Activated CD4-positive, alpha-beta T cell treated with anti-CD3 and anti-CD28 coated beads, Interleukin-2, amount 10 ng/mL, durations not matched to agents 7 days and 5 days (primary cell): ENCODE measurements around the gene LARGE2. TPM values are rescaled to one million over a fixed set of nuclear protein-coding genes. Genes with fewer than 3 reads are reported as not detected.
"Not testable (repeated sequence)": the region's sequence is repeated elsewhere in the genome, so short reads cannot be mapped to it uniquely, and the experiment has no call there.

ENCODE experiments used
- CTCF ChIA-PET: fragments of 350-600 bp; sonication (Branson Sonifier 250); formaldehyde crosslinking; loops from one replicate; lab custom pipeline; 2021; ENCODE audit warnings: antibody characterized with exemption; lab: Charles Lee
- POLR2A ChIA-PET: fragments of 350-600 bp; sonication (Branson Sonifier 250); formaldehyde crosslinking; loops from one replicate; lab custom pipeline; 2021; ENCODE audit warnings: antibody characterized with exemption; lab: Charles Lee
- DNase-seq: peaks from one replicate; pipeline ENCODE4 v3.0.0-alpha.2; 2020
- H3K27ac Mint-ChIP-seq: one replicate; pipeline ENCODE4 v1.8.0; 2021; ENCODE audit warnings: mild to moderate bottlenecking, moderate library complexity, mixed read lengths
- H3K27me3 Mint-ChIP-seq: one replicate; pipeline ENCODE4 v1.8.0; 2021; ENCODE audit warnings: mixed read lengths
- H3K36me3 Mint-ChIP-seq: one replicate; pipeline ENCODE4 v1.8.0; 2021; ENCODE audit warnings: low read depth, mixed read lengths
- H3K4me1 Mint-ChIP-seq: one replicate; pipeline ENCODE4 v1.8.0; 2021; ENCODE audit warnings: mixed read lengths
- H3K4me3 Mint-ChIP-seq: one replicate; pipeline ENCODE4 v1.8.0; 2021; ENCODE audit warnings: mild to moderate bottlenecking, moderate library complexity, mixed read lengths
- H3K9me3 Mint-ChIP-seq: one replicate; pipeline ENCODE4 v1.8.0; 2021; ENCODE audit warnings: mixed read lengths
- total RNA-seq, 2 experiments: library from RNA; stranded (reverse); gene quantifications; one replicate each; pipeline ENCODE4 v1.2.3, GENCODE V29; 2021

The LARGE2 gene
- total RNA-seq, 2 experiments from 2014 or later = 0.40 to 0.44 TPM

GRCh38 chr11:45899448-45900174, 22.8 kb upstream of the LARGE2 start:
- H3K4me1 Mint-ChIP-seq = peaks cover 7% of the 10 kb centered on the region

DNA sequence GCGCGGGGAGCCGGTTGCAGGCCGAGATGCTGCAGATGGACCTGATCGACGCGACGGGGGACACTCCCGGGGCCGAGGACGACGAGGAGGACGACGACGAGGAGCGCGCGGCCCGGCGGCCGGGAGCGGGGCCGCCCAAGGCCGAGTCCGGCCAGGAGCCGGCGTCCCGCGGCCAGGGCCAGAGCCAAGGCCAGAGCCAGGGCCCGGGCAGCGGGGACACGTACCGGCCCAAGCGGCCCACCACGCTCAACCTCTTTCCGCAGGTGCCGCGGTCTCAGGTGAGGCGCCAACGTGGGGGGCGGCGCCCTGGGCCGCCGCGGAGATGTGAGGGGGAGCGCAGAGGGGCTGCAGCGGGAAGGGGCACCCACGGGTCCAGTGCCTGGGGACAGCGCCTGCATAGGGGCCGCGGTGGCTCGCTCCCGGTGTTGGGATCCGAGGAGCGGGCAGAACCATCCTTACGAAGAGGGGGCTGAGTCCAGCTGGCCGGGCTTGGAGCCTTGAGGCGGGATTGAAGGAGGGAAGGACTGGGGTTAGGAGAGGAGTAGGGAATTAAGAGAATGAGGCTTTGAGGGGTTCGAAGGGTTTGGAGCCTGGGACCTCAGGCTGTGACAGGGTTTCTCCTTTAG, 22.2 kb upstream of the LARGE2 start:
- POLR2A ChIA-PET, H3K9me3 Mint-ChIP-seq, DNase-seq, H3K36me3 Mint-ChIP-seq, H3K4me1 Mint-ChIP-seq: not testable (repeated sequence)
- peak overlapping the region; percentile 49 for H3K4me3 Mint-ChIP-seq
- H3K27me3 Mint-ChIP-seq = peaks cover 30% of the 10 kb centered on the region
- H3K27ac Mint-ChIP-seq = peak overlapping the region; percentile 26
- CTCF ChIA-PET = interaction anchor here (1.2 kb wide), 1 partner anchor 13 kb away, joined by 3 read pairs; no protein-coding TSS in a partner anchor

More at GRCh38 chr11:45899448-45900174, 22.8 kb upstream of the LARGE2 start:
- peak; percentile 69 for DNase-seq
- no peak overlapping the region for H3K27ac Mint-ChIP-seq
- H3K27me3 Mint-ChIP-seq = peaks cover 33% of the 10 kb centered on the region
- H3K4me3 Mint-ChIP-seq = peak overlapping the region; percentile 45
- ChIA-PET CTCF (interaction anchor here (0.7 to 1.1 kb wide), 3 partner anchors 37 to 217 kb away, joined by 3 read pairs; no protein-coding TSS in a partner anchor), POLR2A (no interaction called here)
- no peaks in the 10 kb centered on the region for H3K9me3 Mint-ChIP-seq
- no peaks in the 10 kb centered on the region for H3K36me3 Mint-ChIP-seq

- POLR2A ChIA-PET = no interaction called here
- peak overlapping the region; percentile 49 for H3K4me3 Mint-ChIP-seq
- no peaks in the 10 kb centered on the region for H3K9me3 Mint-ChIP-seq
- CTCF ChIA-PET = interaction anchor here (1.2 kb wide), 1 partner anchor 12 kb away, joined by 3 read pairs; no protein-coding TSS in a partner anchor
- DNase-seq = no peak
- peaks cover 9% of the 10 kb centered on the region for H3K4me1 Mint-ChIP-seq
- H3K27ac Mint-ChIP-seq = no peak overlapping the region
- H3K27me3 Mint-ChIP-seq = peaks cover 30% of the 10 kb centered on the region
- no peaks in the 10 kb centered on the region for H3K36me3 Mint-ChIP-seq
These were observed 21.4 kb upstream of the LARGE2 start for GRCh38 chr11:45900916-45901617.

DNA sequence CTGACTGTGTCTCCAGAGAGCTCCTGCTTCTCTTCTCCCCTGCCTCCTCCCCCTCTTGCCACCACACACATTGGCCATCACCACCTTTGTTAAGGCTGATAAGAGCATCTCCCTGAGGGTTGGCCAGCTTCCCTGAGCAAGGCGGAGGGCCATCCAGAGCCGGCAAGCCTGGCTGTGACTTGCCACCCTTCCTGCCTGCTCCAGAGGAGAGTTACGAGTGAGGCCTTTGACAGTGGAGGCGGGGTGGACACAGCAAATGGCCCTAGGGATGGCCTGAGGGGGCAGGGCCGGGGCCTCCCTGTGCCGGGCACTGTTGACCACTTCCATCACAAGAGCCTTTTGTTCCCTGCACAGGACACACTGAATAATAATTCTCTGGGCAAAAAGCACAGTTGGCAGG, 20.8 kb upstream of the LARGE2 start:
- POLR2A ChIA-PET = no interaction called here
- no peaks in the 10 kb centered on the region for H3K36me3 Mint-ChIP-seq

GRCh38 chr11:45902452-45903380, 19.7 kb upstream of the LARGE2 start:
- CTCF ChIA-PET = interaction anchor here (1.1 kb wide), 1 partner anchor 19 kb away, joined by 3 read pairs; no protein-coding TSS in a partner anchor
- Mint-ChIP-seq H3K27ac (no peak overlapping the region), H3K4me3 (no peak overlapping the region), H3K9me3 (no peaks in the 10 kb centered on the region), H3K27me3 (peaks cover 30% of the 10 kb centered on the region), H3K4me1 (peaks cover 11% of the 10 kb centered on the region), H3K36me3 (no peaks in the 10 kb centered on the region)
- DNase-seq = no peak
- POLR2A ChIA-PET = no interaction called here

More for the DNA sequence above, 20.8 kb upstream of the LARGE2 start:
- CTCF ChIA-PET = interaction anchor here (1.1 kb wide), 1 partner anchor 20 kb away, joined by 3 read pairs; no protein-coding TSS in a partner anchor
- no peaks in the 10 kb centered on the region for H3K9me3 Mint-ChIP-seq
- H3K4me1 Mint-ChIP-seq = peaks cover 11% of the 10 kb centered on the region
- no peak overlapping the region for H3K4me3 Mint-ChIP-seq
- no peak overlapping the region for H3K27ac Mint-ChIP-seq
- DNase-seq = no peak
- H3K27me3 Mint-ChIP-seq = peaks cover 30% of the 10 kb centered on the region

GRCh38 chr11:45904309-45904915, 18.0 kb upstream of the LARGE2 start:
- Mint-ChIP-seq H3K27me3 (peaks cover 17% of the 10 kb centered on the region), H3K9me3 (no peaks in the 10 kb centered on the region), H3K36me3 (no peaks in the 10 kb centered on the region), H3K27ac (no peak overlapping the region), H3K4me1 (peaks cover 9% of the 10 kb centered on the region), H3K4me3 (no peak overlapping the region)
- no peak for DNase-seq
- ChIA-PET POLR2A (no interaction called here), CTCF (interaction anchor here (0.6 kb wide), 1 partner anchor 996 kb away, joined by 3 read pairs; no protein-coding TSS in a partner anchor)

- H3K4me3 Mint-ChIP-seq = no peak overlapping the region
- ChIA-PET POLR2A (no interaction called here), CTCF (interaction anchor here (0.6 to 1.0 kb wide), 2 partner anchors 12 to 995 kb away, joined by 3 read pairs; no protein-coding TSS in a partner anchor)
- peaks cover 17% of the 10 kb centered on the region for H3K27me3 Mint-ChIP-seq
- H3K36me3 Mint-ChIP-seq = no peaks in the 10 kb centered on the region
- H3K27ac Mint-ChIP-seq = no peak overlapping the region
- DNase-seq = no peak
- H3K9me3 Mint-ChIP-seq = no peaks in the 10 kb centered on the region
- peaks cover 9% of the 10 kb centered on the region for H3K4me1 Mint-ChIP-seq
These were observed 17.4 kb upstream of the LARGE2 start for GRCh38 chr11:45905095-45905494.

DNA sequence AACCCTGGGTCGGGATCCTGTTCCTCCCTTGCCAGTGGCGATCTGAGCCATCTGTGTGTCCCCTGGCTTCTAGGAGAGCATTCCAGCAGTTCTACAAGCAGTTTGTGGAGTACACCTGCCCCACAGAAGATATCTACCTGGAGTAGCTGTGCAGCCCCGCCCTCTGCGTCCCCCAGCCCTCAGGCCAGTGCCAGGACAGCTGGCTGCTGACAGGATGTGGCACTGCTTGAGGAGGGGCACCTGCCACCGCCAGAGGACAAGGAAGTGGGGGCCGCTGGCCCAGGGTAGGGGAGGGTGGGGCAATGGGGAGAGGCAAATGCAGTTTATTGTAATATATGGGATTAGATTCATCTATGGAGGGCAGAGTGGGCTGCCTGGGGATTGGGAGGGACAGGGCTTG, 16.9 kb upstream of the LARGE2 start:
- H3K9me3 Mint-ChIP-seq, POLR2A ChIA-PET, DNase-seq, H3K4me3 Mint-ChIP-seq, H3K36me3 Mint-ChIP-seq, H3K27ac Mint-ChIP-seq, H3K4me1 Mint-ChIP-seq: not testable (repeated sequence)
- peaks cover 15% of the 10 kb centered on the region for H3K27me3 Mint-ChIP-seq
- CTCF ChIA-PET = interaction anchor here (1.0 to 1.1 kb wide), 2 partner anchors 13 to 21 kb away, joined by 3 to 5 read pairs; no protein-coding TSS in a partner anchor

DNA sequence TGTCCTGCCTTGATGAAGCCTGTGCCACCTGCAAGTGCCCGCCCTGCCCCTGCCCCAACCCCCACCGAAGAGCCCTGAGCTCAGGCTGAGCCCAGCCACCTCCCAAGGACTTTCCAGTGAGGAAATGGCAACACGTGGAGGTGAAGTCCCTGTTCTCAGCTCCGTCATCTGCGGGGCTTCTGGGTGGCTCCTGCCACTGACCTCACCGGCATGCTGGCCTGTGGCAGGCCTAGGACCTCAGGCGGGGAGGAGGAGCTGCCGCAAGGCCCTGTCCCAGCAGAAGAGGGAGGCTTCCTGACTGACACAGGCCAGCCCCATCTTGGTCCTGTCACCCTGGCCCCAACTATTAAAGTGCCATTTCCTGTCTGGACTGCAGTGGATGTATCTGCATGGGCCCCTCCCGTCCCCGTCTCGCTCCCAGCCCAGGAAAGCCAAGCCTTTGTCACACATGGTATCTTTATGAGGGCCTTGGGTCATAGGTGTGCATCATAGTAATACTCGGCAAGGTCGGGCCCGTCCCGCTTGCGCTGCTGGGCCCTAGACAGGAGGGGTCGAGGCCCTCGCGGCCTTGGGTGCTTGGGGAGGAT, 16.3 kb upstream of the LARGE2 start:
- ChIA-PET POLR2A (no interaction called here), CTCF (interaction anchor here (0.6 to 1.1 kb wide), 3 partner anchors 13 to 105 kb away, joined by 3 to 5 read pairs (median 3); no protein-coding TSS in a partner anchor)
- Mint-ChIP-seq H3K27ac (peak overlapping the region; percentile 62), H3K9me3 (no peaks in the 10 kb centered on the region), H3K27me3 (peaks cover 8% of the 10 kb centered on the region), H3K4me3 (no peak overlapping the region), H3K4me1 (peaks cover 5% of the 10 kb centered on the region), H3K36me3 (peaks cover 5% of the 10 kb centered on the region)
- DNase-seq = no peak

DNA sequence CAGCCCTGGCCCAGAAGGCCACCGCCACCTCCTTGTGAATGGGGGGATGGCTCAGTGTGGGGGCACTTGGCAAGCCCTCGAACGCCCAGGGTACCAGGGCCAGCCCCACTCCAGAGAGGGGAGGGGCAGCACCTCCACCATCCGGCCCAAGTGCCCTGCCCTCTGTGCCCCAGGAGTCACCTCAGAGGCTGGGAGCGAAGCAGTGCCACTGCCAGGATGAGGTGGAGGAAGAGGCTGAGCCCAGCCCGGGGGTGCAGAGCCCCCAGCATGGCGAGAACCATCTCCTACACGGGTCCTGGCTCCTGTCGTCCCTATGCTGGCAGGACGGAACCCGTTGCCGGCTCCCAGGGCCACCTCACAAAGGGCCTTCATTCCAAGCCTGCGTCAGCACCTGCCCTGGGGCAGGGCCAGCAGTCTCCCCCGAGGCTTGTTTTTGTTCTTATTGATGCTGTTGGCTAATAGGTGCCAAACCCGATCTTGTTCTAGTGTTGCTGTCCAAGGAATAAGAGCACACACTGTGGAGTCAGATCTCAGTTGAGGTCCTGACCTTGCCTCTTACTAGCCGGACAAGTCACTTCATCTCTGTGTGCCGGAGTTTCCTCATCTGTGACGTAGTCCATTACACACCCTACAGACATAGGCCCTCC, 15.4 kb upstream of the LARGE2 start, which contains the start of gene FREY1:
FREY1 (minus strand) TSS at position 307 of the 647 bp plus-strand sequence; CDS start at position 281, 26 bp downstream.
- ChIA-PET CTCF (interaction anchor here (1.2 kb wide), 1 partner anchor 10 kb away, joined by 3 read pairs; the partner anchor contains the start of gene PEX16), POLR2A (no interaction called here)
- Mint-ChIP-seq H3K4me1 (peaks cover 5% of the 10 kb centered on the region), H3K27ac (peak within 1 kb of the TSS; percentile 62), H3K36me3 (peaks cover 7% of the 10 kb centered on the region), H3K9me3 (no peaks in the 10 kb centered on the region), H3K27me3 (no peaks in the 10 kb centered on the region), H3K4me3 (no peak within 1 kb of the TSS)
- DNase-seq = no peak
